Renal cortical epithelial cell (primary cell): ENCODE data around the gene ACTG1. TPM values are rescaled to one million over a fixed set of nuclear protein-coding genes. Genes with fewer than 3 reads are reported as not detected.

Experiments
- DNase-seq: peaks from one replicate; pipeline ENCODE4 v3.0.0-alpha.2; 2011; ENCODE audit warnings: low read depth
- total RNA-seq: library from RNA; depleted of rRNA; stranded (reverse); fragments of >200 nt; gene quantifications from 2 replicates; pipeline ENCODE4 v1.2.3, GENCODE V29; 2014

The ACTG1 gene
- total RNA-seq, 1 donor from 2014 or later: 6,713 TPM

DNA sequence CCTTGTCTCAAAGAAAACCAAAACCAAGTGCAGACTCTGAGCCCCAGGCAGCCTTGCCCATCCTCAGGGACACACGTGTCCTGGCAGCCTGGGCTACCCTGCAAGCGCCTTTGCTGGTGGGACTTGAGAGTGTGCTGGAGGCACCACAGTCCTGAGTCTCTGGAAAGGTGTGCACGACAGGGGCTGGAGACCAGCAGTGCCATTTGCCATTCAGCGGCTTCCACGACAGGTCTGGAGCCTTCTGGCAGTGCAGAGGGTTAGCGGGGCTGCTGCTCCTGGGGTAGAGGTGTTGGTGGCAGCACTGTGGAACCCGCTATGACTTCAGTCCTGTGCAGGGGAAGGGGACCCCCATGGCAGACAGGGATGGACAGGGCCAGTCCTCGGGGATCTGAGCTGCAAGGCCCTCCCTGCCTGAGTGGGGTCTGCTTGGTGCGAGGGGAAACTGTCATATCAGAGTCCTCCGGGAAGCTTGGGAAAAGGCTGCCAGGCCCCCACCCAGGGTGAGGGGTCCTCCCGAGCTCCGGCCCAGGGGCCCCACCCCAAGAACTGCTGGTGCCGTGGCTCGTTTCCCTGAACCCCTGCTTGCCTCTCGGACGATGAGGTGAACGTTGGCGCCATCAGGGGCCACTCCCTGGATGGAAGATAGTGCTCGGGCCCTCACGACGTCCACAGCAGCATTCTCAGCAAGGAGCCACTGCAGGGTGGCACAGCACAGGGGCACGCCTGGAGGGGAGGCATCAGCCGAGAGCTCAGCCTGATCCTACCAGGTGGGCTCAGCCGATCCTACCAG lies 32.8 kb upstream of the ACTG1 start:
- no peak for DNase-seq

DNA sequence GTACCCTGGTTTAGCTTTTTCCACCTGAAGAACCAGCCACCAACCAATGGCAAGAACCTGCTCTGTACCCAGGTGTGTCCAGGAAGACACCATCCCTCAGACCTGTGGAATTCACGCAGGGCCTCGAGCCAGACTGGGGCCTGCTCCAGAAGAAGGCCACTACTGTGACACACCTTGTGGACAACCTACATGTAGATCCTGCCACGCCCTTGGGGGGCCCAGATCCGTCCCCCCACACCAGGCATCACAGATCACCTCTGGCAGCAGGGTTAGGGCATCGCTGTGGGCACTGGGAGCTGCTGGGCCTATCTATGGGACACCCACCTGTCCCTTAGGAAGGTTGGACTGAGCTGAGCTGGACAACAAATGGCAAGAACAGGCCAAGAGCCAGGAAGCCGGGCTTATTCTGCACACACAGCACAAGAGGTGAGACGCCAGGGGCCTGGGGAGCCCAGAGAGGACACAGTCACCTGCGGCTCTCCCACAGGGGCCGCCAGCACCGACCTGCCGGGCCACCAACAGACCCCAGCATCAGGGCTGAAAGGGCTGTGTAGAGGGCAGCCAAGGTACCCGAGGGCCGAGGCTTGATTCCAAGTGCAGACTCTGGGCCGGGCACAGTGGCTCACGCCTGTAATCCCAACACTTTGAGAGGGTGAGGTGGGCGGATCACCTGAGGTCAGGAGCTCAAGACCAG lies 31.8 kb upstream of the ACTG1 start:
- DNase-seq: no peak

DNA sequence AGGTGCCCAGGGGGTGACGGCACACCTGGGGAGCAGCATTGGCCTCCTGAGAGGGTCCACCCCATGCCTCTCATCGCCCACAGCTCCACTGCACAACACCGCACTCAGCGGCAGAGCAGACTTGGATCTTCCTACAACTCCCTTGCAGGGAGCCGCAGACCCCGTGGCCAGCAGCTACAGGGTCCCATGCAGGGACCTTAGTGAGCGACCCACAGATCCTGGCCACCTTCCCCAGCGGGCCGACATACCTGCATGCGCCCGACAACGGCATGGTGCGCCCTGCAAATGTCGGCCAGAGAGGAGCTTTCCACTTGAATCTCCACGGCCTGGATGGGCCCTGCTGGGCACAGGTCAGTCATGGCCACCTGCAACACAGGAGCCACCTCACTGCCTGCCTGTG lies 31.2 kb upstream of the ACTG1 start:
- DNase-seq: no peak

GRCh38 chr17:81543339-81543675 lies 30.7 kb upstream of the ACTG1 start:
- DNase-seq: no peak

GRCh38 chr17:81542431-81543338 lies 30.1 kb upstream of the ACTG1 start:
- no peak for DNase-seq

DNA sequence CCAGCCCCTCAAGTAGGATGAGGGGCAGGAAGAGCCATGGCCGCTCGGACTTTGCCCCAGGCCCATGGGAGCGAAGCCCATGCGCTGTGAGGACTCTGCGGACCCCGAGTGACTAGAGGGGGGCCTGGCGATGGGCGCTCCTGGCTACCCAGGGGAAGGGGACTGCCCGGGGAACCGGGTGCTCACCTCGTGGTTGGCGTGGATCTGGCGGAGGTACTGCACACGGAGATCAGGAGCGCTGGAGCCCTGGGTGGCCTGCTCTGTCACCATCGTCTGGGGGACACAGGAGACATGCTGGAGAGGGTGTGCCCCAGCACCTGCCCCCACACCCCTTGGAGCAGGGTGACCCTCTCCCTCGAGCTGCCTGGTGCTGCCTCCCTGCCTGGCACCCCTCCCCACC lies 28.5 kb upstream of the ACTG1 start:
- no peak for DNase-seq

DNA sequence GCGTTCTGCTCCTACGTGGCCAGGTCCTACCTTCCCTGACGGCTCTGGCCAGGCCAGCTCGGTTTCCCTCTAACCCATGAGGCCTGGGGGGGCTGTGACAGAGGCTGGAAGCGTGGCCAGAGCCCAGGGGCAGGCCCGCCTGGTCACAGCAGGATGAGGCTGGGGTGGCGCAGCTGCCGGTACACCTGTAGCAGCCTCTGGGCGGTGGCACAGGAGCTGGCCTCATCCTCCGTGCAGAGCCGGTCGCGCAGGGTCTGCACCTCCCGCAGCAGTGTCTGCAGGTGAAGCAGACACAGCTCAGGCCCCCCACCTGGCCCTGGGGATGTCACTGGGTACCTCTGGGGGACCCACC lies 28.1 kb upstream of the ACTG1 start:
- no peak for DNase-seq

DNA sequence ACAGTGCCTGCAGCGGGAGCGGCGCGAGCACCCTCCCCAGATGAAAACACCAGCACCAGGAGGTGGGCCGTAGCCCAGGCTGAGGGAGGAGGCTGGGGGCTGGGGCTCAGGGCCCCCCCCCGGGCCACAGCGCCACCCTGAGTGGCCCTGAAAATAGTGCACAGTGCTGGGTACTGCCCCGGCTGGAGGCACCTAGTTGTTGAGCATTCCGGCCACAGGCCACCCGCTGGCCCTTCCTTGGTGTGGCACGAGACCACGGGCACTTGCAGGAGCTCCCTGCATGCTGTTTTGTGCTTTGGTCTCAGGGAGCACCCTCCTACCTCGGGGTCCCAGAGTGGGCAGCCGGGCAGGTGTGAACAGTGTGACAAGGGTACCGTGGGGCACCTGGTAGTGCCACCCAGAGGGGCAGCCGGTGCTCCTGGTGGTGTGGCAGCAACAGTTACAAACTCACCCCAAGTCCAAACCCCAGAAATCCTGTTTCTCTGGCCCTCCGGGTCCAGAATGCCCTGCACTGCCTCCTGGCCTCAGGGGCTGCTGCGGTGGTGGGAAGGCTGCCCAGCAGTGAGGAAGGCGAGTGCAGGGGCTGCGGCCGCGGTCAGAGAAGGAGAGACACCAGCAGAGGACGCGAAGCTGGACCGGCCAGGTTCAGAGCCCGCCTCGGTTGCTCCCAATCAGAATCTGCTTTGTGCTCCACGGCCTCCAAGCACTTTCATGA lies 27.5 kb upstream of the ACTG1 start:
- DNase-seq: no peak

DNA sequence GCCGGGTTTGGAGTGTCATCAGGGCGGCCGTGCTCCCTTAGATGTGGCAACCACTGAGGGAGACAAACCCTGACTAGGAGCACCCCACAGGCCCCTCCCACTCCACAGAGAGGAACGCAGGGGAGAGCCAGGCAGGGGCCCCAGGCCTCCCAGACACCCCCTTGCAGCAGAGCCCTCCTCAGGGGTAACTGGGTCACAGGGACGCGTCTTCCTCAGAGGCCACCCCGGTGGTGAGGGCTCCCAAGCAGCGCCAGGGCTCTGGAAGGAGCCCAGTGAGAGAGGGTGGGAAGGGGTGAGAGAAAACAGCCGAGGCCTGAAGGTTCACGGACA lies 26.9 kb upstream of the ACTG1 start:
- no peak for DNase-seq

- no peak for DNase-seq
Observed at GRCh38 chr17:81538651-81539570, 26.3 kb upstream of the ACTG1 start.

DNA sequence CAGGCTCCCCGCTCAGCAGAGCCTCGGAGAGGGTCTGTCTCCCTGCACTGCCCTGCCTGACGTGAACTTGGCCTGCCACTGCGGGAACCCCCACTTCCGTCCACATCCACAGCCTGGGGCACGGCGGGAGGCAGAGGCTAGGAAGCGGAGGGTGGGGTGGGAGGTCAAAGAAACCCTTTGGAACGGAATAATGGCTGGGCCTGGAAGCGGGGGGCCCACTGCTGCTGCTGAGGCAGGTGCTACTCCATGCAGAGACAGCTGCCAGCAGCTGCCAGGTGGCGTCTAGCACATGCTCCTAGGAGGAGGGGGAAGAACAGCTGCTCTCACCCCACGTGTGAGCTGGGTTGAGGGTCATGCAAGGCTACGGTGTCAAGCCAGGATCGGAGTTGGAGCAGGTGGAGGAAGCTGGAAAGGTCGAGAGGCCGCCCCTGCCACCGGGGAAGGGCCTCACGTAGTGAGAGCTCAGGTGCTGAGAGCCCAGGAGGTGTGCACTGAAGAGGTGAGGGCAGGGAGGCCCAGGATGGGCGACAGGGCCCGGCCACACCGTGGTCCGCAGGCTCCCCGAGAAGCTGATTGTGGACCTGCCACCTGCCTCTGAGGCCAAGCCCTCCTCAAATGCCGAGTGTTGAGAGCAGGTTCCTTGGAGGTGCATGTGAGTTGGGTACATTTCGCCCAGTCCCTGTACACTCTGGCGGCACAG lies 25.4 kb upstream of the ACTG1 start:
- DNase-seq: no peak

- no peak for DNase-seq
Observed at GRCh38 chr17:81537343-81537855, 24.8 kb upstream of the ACTG1 start.

- no peak for DNase-seq
Observed at GRCh38 chr17:81536299-81537290, 24.0 kb upstream of the ACTG1 start.

- DNase-seq: no peak
Observed at GRCh38 chr17:81535480-81536298, 23.1 kb upstream of the ACTG1 start.

DNA sequence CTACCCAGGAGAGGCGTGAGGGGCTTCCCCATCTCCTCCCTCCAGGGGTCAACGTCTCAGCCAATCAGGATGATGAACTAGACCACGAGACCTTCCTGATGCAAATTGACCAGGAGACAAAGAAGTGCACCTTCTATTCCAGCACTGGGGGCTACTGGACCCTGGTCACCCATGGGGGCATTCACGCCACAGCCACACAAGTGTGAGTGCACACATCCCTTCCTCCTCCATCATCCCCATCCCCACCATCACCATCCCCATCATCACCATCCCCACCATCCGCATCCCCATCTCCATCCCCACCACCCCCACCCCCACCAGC lies 22.4 kb upstream of the ACTG1 start:
- DNase-seq: no peak

- DNase-seq: no peak
Observed at GRCh38 chr17:81534157-81535006, 21.8 kb upstream of the ACTG1 start.
